Fibroblast of mammary gland (primary cell): ENCODE measurements around the gene XK.

Source experiments
- DNase-seq: peaks from one replicate; pipeline ENCODE4 v3.0.0-alpha.2; 2010; ENCODE audit warnings: low read depth
- H3K4me3 ChIP-seq: 2 replicates; pipeline ENCODE4 v1.5.1; 2011; ENCODE audit warnings: low read depth, mild to moderate bottlenecking, low read length, moderate library complexity; ENCODE audit not compliant: control insufficient read depth
- TF ChIP-seq, protein P1 (sequence below): conservative IDR thresholded peaks from 2 replicates; pipeline ENCODE4 v1.5.1; 2011; ENCODE audit warnings: low read depth, low read length, inconsistent platforms; ENCODE audit not compliant: control insufficient read depth, insufficient read depth

XK gene

DNA sequence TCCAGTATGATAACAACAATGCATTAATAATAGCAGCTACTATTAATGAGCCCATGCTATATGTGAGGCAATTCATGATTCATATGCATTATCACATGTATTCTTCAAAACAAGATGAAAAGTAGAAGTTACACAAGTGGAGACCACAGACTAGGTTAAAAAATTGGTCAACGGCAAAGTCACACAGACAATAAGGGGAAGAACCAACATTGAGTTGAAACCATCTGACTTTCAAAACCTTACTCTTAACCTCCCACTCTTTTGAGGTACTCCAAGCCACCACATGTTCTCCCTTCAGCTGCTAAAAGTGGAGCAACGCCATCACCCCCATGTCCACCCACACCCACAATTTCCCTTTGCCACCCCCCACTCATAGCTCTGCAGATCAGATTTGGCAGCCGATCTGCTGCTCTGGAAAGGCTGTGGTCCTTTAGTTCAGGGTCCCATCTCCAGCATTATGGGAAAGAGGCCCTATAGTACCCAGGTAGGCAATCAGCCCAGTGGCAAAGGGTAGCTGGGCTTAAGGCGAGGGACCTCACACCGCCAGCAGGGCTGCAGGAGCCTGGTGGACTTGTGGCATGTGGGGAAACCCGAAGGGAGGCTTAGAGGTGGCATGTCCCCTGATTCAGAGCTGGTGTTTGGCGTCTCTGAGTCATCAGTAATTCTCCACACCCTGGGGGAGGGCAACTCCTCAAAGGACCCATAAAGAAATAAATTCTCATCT lies 60.8 kb downstream of the XK start:
- DNase-seq = no peak
- TF ChIP-seq, protein P1, sequence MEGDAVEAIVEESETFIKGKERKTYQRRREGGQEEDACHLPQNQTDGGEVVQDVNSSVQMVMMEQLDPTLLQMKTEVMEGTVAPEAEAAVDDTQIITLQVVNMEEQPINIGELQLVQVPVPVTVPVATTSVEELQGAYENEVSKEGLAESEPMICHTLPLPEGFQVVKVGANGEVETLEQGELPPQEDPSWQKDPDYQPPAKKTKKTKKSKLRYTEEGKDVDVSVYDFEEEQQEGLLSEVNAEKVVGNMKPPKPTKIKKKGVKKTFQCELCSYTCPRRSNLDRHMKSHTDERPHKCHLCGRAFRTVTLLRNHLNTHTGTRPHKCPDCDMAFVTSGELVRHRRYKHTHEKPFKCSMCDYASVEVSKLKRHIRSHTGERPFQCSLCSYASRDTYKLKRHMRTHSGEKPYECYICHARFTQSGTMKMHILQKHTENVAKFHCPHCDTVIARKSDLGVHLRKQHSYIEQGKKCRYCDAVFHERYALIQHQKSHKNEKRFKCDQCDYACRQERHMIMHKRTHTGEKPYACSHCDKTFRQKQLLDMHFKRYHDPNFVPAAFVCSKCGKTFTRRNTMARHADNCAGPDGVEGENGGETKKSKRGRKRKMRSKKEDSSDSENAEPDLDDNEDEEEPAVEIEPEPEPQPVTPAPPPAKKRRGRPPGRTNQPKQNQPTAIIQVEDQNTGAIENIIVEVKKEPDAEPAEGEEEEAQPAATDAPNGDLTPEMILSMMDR = no peak
- H3K4me3 ChIP-seq = no peak overlapping the region

DNA sequence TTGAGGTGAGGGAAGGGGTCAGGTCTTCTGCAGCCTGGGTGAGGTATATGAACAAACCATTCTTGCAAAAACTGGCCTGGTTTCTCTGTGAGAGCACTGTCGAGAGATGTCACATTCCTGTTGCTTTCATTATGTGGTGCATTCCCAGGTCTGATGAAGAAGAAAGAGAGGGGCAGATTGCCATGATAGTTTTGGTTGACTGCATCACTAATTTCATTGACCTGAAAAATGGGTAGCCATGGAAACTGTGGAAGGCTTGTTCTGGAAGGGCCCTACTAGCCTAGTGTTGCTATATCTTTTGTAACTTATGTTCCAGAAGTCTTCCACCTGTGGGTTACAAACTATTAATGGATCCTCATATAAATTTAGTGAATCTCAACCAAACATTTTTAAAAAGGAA lies 61.4 kb downstream of the XK start:
- H3K4me3 ChIP-seq = no peak overlapping the region
- TF ChIP-seq, protein P1 = no peak
- DNase-seq = no peak

DNA sequence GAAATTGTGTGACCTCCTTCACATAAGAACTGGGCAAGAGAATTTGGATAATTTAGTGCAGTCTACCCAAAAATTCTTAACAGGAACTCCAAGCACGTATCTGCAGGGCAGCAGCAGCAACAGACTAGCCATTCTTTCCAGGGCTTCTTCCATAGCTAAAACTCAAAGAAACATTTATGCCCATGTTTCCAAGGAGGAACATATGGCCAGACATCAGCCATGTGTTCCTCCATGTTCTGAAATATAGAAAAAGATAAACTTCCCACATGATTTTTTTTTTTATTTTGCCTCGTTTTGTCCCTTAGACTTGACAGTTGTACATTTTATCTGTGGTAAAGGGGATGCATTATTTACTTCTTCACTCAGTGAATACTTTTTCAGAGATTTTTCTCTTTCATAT lies 66.7 kb downstream of the XK start:
- DNase-seq = no peak
- TF ChIP-seq, protein P1 = no peak
- no peak overlapping the region for H3K4me3 ChIP-seq

DNA sequence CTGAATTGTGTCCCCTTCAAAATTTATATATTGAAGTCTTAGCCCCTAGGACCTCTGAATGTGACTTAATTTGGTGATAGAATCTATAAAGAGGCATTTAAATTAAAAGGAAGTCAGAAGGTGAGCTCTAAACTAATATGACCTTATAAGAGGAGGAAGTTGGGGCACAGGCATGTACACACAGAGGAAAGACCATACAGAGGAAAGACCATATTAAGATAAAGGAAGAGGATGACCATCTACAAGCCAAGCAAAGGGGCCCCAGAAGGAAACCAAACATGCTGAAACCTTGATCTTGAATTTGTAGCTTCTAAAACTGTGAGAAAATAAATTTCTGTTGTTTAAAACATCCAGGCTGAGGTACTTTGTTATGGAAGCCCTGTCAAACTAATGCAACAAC lies 67.3 kb downstream of the XK start:
- TF ChIP-seq, protein P1 = no peak
- no peak for DNase-seq
- H3K4me3 ChIP-seq = no peak overlapping the region

DNA sequence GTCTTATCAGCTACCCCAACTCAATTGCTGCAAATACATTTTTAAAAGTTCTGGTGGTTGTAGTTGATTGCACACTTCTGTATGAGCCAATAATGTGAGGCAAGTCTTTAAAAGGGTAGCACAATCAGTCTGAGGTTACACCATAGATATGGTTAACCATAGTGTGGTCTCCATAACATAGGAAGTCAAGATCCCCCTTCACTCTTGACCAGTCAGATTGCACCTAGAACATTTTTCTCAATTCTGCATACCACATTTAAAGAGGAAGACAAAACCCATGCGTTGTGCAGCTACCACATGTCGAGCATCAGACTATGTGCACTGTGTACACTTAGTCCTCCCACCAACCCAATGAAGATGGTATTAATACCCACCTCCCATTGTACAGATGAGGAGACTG lies 67.8 kb downstream of the XK start:
- H3K4me3 ChIP-seq = no peak overlapping the region
- DNase-seq = no peak
- TF ChIP-seq, protein P1 = no peak

DNA sequence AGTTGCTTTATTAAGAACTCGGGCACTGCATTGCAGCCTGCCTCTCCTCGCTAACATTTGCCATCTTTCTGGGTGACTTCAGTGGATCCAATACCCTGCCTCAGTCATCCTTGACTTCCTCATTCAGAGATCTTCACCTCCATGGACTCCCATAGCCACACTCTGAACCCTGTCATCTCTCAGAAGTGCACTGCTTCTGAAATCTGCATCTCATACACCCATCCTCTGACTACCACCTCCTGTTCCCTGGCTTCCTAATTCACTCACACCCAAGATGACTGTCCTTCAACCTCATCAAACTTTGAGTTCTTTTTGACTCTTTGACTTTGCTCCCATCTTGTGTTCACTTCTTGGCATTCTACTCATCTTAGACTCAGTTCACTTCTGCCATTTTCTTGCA lies 68.9 kb downstream of the XK start:
- TF ChIP-seq, protein P1 = no peak
- H3K4me3 ChIP-seq = no peak overlapping the region
- DNase-seq = no peak

DNA sequence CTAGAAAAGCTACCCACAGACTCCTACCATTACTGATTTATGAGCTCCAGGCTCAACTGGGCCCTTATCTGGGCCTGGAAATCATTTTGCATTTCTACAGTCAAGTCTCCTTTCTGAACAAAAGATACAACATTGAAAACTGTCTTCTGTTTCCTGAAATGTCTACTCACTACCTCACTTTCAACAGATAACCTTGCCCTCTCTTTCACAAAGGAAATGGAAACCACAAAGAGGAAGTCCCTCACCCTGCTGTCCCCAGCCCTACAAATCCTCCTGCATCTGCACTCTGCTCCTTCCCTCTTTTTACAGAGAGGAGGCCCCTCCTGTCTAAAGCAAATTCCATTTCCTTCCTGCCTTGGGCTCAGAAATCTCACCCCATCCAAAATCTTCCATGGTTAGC lies 69.4 kb downstream of the XK start:
- no peak for DNase-seq
- H3K4me3 ChIP-seq = no peak overlapping the region
- TF ChIP-seq, protein P1 = no peak
